NOMO-1 (cell line): ENCODE measurements around the gene ATP2A2.
"Not testable (repeated sequence)": the region's sequence is repeated elsewhere in the genome, so short reads cannot be mapped to it uniquely, and the experiment has no call there.

Experiments
- DNase-seq, 2 experiments: peaks; one replicate each; lab custom pipeline; 2025; ENCODE audit not compliant: unreplicated experiment in 2 of 2; lab: John Stamatoyannopoulos, UW

ATP2A2 gene

DNA sequence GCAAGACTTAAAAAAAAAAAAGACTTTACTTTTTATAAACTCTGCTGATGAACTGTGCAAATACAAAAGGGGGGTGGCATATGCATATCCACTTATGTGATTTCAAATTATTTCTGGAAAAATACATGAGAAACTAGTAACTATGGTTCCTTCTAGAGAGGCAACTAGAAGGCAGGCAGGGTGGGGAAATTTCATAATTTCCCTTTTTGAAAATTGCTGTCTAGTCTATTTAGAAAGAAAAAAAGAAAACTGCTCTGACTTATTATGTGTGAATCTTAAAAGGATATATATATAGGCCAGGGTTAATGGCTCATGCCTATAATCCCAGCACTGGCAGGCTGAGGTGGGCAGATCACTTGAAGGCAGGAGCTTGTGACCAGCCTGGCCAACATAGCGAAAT, 80.2 kb downstream of the ATP2A2 start:
- DNase-seq, result peak in 1 of 2 experiments; percentile 33

- no peak for DNase-seq
Measured at GRCh38 chr12:110365489-110366320, 84.7 kb downstream of the ATP2A2 start.

- DNase-seq, result no peak
Measured at GRCh38 chr12:110366321-110367142, 85.5 kb downstream of the ATP2A2 start.

GRCh38 chr12:110367181-110367864, 86.3 kb downstream of the ATP2A2 start:
- no peak for DNase-seq

DNA sequence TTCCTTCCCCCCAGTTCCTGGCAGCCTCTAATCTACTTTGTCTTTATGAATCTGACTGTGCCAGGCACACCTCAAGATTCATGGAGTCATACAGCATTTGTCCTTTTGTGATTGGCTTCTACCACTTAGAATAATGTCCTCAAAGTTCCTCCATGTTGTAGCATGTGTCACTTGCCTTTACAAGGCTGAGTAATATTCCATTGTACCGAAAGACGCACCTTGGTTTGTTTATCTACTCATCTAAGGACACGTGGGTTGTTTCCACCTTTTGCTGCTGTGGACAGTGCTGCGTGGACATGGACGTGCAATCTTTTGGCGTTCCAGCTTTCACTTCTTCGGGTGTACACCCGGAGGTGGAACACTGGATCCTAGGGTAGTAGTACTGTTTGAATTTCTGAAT, 88.9 kb downstream of the ATP2A2 start:
- no peak for DNase-seq

GRCh38 chr12:110370732-110371231, 89.7 kb downstream of the ATP2A2 start:
- DNase-seq, result no peak

DNA sequence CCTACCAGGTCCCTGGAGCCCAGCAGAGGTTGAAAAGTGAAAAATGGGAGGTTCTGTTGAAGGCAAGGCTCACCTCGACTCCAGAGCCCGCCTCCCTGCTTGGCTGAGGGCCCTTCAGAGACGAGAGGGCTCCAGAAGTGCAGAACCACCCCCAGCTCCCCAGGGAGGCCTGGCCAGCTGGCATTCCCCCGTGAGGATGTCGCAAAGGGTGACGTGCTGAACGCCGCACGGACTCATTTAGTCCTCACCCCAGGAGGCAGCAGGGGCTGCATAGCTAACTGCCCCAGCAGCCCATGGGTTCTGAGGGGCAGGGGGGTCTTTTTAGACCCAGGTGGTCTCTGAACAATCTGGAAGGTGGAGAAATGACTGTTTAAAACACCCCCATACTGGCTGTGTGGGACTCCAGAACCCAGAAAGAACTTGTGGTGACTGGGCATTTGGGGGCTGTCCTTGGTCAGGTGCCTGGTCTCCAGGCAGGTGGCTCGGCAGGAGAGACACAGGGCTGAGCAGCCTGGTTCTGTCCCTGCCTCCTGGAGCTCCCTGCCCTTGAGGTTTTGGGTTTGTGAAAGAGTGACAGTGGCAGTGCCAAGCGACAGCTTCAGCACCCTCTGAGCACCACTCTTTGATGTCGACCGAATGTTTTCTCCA, 90.5 kb downstream of the ATP2A2 start:
- no peak for DNase-seq

- no peak for DNase-seq
Measured at GRCh38 chr12:110372056-110372425, 91.0 kb downstream of the ATP2A2 start.

GRCh38 chr12:110373025-110373424, 92.0 kb downstream of the ATP2A2 start:
- DNase-seq, result no peak

DNA sequence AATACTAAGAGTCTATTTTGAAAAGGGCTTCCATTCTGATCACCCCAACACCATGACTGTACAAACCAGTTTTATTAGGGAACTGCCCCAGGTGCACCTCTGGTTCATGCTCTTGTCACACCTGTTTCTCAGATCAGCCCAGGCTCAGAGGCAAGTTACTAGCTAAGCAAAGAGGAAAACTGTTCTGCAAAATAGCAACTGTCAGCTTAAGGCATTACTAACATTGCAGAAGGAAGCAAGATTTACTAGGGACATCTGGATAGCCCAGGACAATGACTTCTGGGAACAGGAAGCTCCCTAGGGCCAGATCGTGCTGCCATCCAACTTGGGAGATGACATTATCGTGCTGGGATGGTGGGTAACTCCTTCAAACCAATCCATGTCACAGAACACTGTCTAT, 92.4 kb downstream of the ATP2A2 start:
- no peak for DNase-seq

- no peak for DNase-seq
Measured at GRCh38 chr12:110373962-110374611, 93.0 kb downstream of the ATP2A2 start.

DNA sequence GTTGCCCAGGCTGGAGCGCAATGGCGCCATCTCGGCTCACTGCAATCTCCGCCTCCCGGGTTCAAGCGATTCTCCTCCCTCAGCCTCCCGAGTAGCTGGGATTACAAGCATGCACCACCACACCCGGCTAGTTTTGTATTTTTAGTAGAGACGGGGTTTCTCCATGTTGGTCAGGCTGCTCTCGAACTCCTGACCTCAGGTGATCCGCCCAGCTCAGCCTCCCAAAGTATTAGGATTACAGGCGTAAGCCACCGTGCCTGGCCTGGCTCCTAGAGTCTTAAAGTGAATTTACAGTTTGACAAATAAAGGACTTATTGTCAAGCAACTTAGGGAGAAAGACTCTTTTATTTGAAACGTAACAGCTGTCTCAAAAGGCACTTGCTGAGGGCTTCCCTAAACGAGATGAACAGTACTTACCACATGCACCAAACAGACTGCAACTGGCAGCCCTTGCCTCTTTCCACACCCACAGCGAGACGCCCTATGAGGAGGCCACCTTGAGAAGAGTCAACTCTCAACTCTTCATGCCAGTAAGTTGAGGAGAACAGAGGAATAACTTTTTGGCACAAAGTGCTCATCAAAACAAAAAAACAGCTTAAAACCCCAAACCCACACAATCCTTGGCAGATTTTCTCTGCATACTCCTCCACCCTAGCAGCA, 97.2 kb downstream of the ATP2A2 start:
- not testable (repeated sequence) for DNase-seq

- peak in 1 of 2 experiments; percentile 5 for DNase-seq
Measured at GRCh38 chr12:110379197-110379596, 98.2 kb downstream of the ATP2A2 start.

GRCh38 chr12:110379631-110380030, 98.6 kb downstream of the ATP2A2 start:
- DNase-seq, result no peak

GRCh38 chr12:110382683-110383082, 101.6 kb downstream of the ATP2A2 start:
- no peak for DNase-seq
